RPMI8226 (cell line): Measurements from ENCODE around the gene ADAMTS2.

Experiments
- DNase-seq: peaks from one replicate; pipeline ENCODE4 v3.0.0-alpha.2; 2015

The ADAMTS2 gene

GRCh38 chr5:179211068-179211467 is 134.2 kb downstream of the ADAMTS2 start:
- DNase-seq: no peak

- DNase-seq: no peak
Observed at GRCh38 chr5:179210478-179210877, 134.8 kb downstream of the ADAMTS2 start.

GRCh38 chr5:179209359-179210150 is 135.7 kb downstream of the ADAMTS2 start:
- DNase-seq: no peak

GRCh38 chr5:179208706-179209358 is 136.4 kb downstream of the ADAMTS2 start:
- no peak for DNase-seq

GRCh38 chr5:179207920-179208705 is 137.1 kb downstream of the ADAMTS2 start:
- no peak for DNase-seq

- DNase-seq: no peak
Observed at GRCh38 chr5:179207470-179207869, 137.8 kb downstream of the ADAMTS2 start.

- DNase-seq: no peak
Observed at GRCh38 chr5:179206366-179206765, 138.9 kb downstream of the ADAMTS2 start.

GRCh38 chr5:179205277-179205676 is 140.0 kb downstream of the ADAMTS2 start:
- no peak for DNase-seq

- DNase-seq: no peak
Observed at GRCh38 chr5:179204572-179204971, 140.7 kb downstream of the ADAMTS2 start.

- DNase-seq: no peak
Observed at GRCh38 chr5:179203248-179203647, 142.0 kb downstream of the ADAMTS2 start.

- DNase-seq: no peak
Observed at GRCh38 chr5:179201986-179202385, 143.3 kb downstream of the ADAMTS2 start.

- DNase-seq: no peak
Observed at GRCh38 chr5:179199246-179199645, 146.0 kb downstream of the ADAMTS2 start.

GRCh38 chr5:179198825-179199224 is 146.4 kb downstream of the ADAMTS2 start:
- DNase-seq: no peak

- no peak for DNase-seq
Observed at GRCh38 chr5:179196405-179197079, 148.7 kb downstream of the ADAMTS2 start.

GRCh38 chr5:179195561-179196404 is 149.5 kb downstream of the ADAMTS2 start:
- DNase-seq: no peak

GRCh38 chr5:179194941-179195381 is 150.3 kb downstream of the ADAMTS2 start:
- DNase-seq: no peak

GRCh38 chr5:179194201-179194910 is 150.9 kb downstream of the ADAMTS2 start:
- no peak for DNase-seq

GRCh38 chr5:179193746-179194145 is 151.5 kb downstream of the ADAMTS2 start:
- no peak for DNase-seq

- DNase-seq: no peak
Observed at GRCh38 chr5:179192891-179193470, 152.3 kb downstream of the ADAMTS2 start.

GRCh38 chr5:179192185-179192890 is 152.9 kb downstream of the ADAMTS2 start:
- no peak for DNase-seq
